HCT116 (cell line): ENCODE data around the gene CFAP77.

Experiments used
- ATF3 ChIP-seq: IDR thresholded peaks from 2 replicates; pipeline ENCODE4 v1.6.1; 2012
- CBX3 ChIP-seq: IDR thresholded peaks from 2 replicates; pipeline ENCODE4 v1.6.1; 2012; ENCODE audit warnings: low read depth
- CEBPB ChIP-seq: IDR thresholded peaks from 2 replicates; pipeline ENCODE4 v1.6.1; 2012; ENCODE audit warnings: low read depth
- CTCF ChIP-seq, 3 experiments: fragments of 200-600 bp in 1 of 3; sonication (generic) in 1 of 3; IDR thresholded peaks in 2 of 3; conservative IDR thresholded peaks in 1 of 3; 2 replicates each; pipeline ENCODE4 v1.5.1; 2012 to 2017; ENCODE audit warnings: low read depth in 2 of 3, low read length in 2 of 3, antibody characterized with exemption in 1 of 3, borderline replicate concordance in 1 of 3, control low read depth in 1 of 3, mild to moderate bottlenecking in 1 of 3, mixed read lengths in 1 of 3, mixed run types in 1 of 3, moderate library complexity in 1 of 3; ENCODE audit not compliant: insufficient read depth in 1 of 3
- EZH2phosphoT487 ChIP-seq: fragments of 200-600 bp; IDR thresholded peaks from 2 replicates; pipeline ENCODE4 v1.6.1; 2018; ENCODE audit warnings: antibody characterized with exemption, borderline replicate concordance
- JUND ChIP-seq: IDR thresholded peaks from 2 replicates; pipeline ENCODE4 v1.6.1; 2012
- MAX ChIP-seq: IDR thresholded peaks from 2 replicates; pipeline ENCODE4 v1.6.1; 2012
- POLR2A ChIP-seq: IDR thresholded peaks from 2 replicates; pipeline ENCODE4 v1.7.0; 2011; ENCODE audit warnings: borderline replicate concordance; ENCODE audit not compliant: insufficient read depth, insufficient read length; ENCODE audit errors: extremely low read depth
- POLR2AphosphoS5 ChIP-seq: IDR thresholded peaks from 2 replicates; pipeline ENCODE4 v1.6.1; 2011; ENCODE audit warnings: mild to moderate bottlenecking, low read depth, low read length, moderate library complexity
- SP1 ChIP-seq: IDR thresholded peaks from 2 replicates; pipeline ENCODE4 v1.6.1; 2012; ENCODE audit warnings: low read depth
- YY1 ChIP-seq: IDR thresholded peaks from 2 replicates; pipeline ENCODE4 v1.6.1; 2011; ENCODE audit warnings: low read length, low read depth, moderate library complexity, mild to moderate bottlenecking; ENCODE audit not compliant: insufficient replicate concordance; ENCODE audit errors: extremely low read depth

- TF ChIP-seq CBX3 (no peak), CEBPB (no peak), POLR2AphosphoS5 (no peak), ATF3 (no peak), CTCF (IDR thresholded peaks at IDR 0.05 in 2 of 3, conservative IDR thresholded peaks at IDR 0.05 in 1 of 3; ENCODE audit: borderline replicate concordance in 1 of 3, insufficient read depth in 1 of 3, low read depth in 2 of 3, low read length in 2 of 3) (no peak), POLR2A (no peak), YY1 (no peak), MAX (no peak), JUND (no peak), SP1 (no peak), EZH2phosphoT487 (no peak)
Observed at GRCh38 chr9:132555528-132555927, 145.5 kb downstream of the CFAP77 start.
